ENCODE data around the gene USP17L30.
"Not testable (repeated sequence)": the region's sequence is repeated elsewhere in the genome, so short reads cannot be mapped to it uniquely, and the experiment has no call there.

- not testable (repeated sequence) for TF ChIP-seq CTCF (IDR thresholded peaks at IDR 0.05; ENCODE audit: poor library complexity); EZH2 (IDR thresholded peaks at IDR 0.05; ENCODE audit: borderline replicate concordance)
Observed at GRCh38 chr4:9343848-9344247, 19.1 kb upstream of the USP17L30 start, which contains the start of gene USP17L27.

Data from hepatocyte (in vitro differentiated cells).